ENCODE data around the gene SULT1B1. TPM values are rescaled to one million over a fixed set of nuclear protein-coding genes. Genes with fewer than 3 reads are reported as not detected.

Gene SULT1B1
- total and polyA plus RNA-seq, 5 donors from 2014 or later = 3.9 to 12.4 (median 5.1) TPM

- no peak overlapping the region for H3K4me3 Mint-ChIP-seq
- Histone ChIP-seq H3K9me3 (ENCODE audit: control insufficient read depth in 2 of 2, low read length in 2 of 2) (no peaks in the 10 kb centered on the region), H3K27me3 (ENCODE audit: control insufficient read depth, insufficient read depth, low read length) (no peaks in the 10 kb centered on the region), H3K27ac (ENCODE audit: insufficient read depth, low read length, poor library complexity, severe bottlenecking) (no peak overlapping the region), H3K36me3 (ENCODE audit: control insufficient read depth, insufficient read depth, low read length) (no peaks in the 10 kb centered on the region), H3K4me1 (ENCODE audit: control insufficient read depth, insufficient read depth, low read length, poor library complexity, severe bottlenecking) (no peaks in the 10 kb centered on the region), H3K4me3 (ENCODE audit: low read depth, low read length) (no peak overlapping the region)
- H3K4me1 Mint-ChIP-seq = peaks cover 0 to 3% (median 2%) of the 10 kb centered on the region in 4 donors
- DNase-seq (no peak), ATAC-seq (ENCODE audit: low read depth in 2 of 2) (no peak)
- no peak overlapping the region for H3K27ac Mint-ChIP-seq
- H3K36me3 Mint-ChIP-seq = no peaks in the 10 kb centered on the region
- H3K9me3 Mint-ChIP-seq = no peaks in the 10 kb centered on the region
- no peaks in the 10 kb centered on the region for H3K27me3 Mint-ChIP-seq
These were observed 43.8 kb downstream of the SULT1B1 start for GRCh38 chr4:69716654-69717053.

- H3K27me3 ChIP-seq (ENCODE audit: control insufficient read depth, insufficient read depth, low read length) = no peaks in the 10 kb centered on the region
- H3K27me3 Mint-ChIP-seq = no peaks in the 10 kb centered on the region
- no peaks in the 10 kb centered on the region for H3K36me3 ChIP-seq (ENCODE audit: control insufficient read depth, insufficient read depth, low read length)
- no peaks in the 10 kb centered on the region for H3K9me3 ChIP-seq (ENCODE audit: control insufficient read depth in 2 of 2, low read length in 2 of 2)
- ATAC-seq (ENCODE audit: low read depth in 2 of 2) = no peak
- H3K9me3 Mint-ChIP-seq = peaks cover 0 to 7% (median 4%) of the 10 kb centered on the region in 7 donors
- H3K27ac ChIP-seq (ENCODE audit: insufficient read depth, low read length, poor library complexity, severe bottlenecking) = no peak overlapping the region
- peaks cover 0 to 3% (median 2%) of the 10 kb centered on the region in 4 donors for H3K4me1 Mint-ChIP-seq
- H3K4me3 ChIP-seq (ENCODE audit: low read depth, low read length) = no peak overlapping the region
- no peak overlapping the region for H3K27ac Mint-ChIP-seq
- DNase-seq = no peak
- H3K36me3 Mint-ChIP-seq = peaks cover 6% of the 10 kb centered on the region
- no peak overlapping the region for H3K4me3 Mint-ChIP-seq
- H3K4me1 ChIP-seq (ENCODE audit: control insufficient read depth, insufficient read depth, low read length, poor library complexity, severe bottlenecking) = no peaks in the 10 kb centered on the region
These were observed 46.3 kb downstream of the SULT1B1 start for GRCh38 chr4:69714086-69714485.

GRCh38 chr4:69713593-69713992 lies 46.8 kb downstream of the SULT1B1 start:
- H3K27ac Mint-ChIP-seq = no peak overlapping the region
- H3K27me3 Mint-ChIP-seq = no peaks in the 10 kb centered on the region
- peaks cover 0 to 2% (median under 1%) of the 10 kb centered on the region in 4 donors for H3K4me1 Mint-ChIP-seq
- H3K4me1 ChIP-seq (ENCODE audit: control insufficient read depth, insufficient read depth, low read length, poor library complexity, severe bottlenecking) = no peaks in the 10 kb centered on the region
- H3K4me3 ChIP-seq (ENCODE audit: low read depth, low read length) = no peak overlapping the region
- H3K36me3 Mint-ChIP-seq = peaks cover 6% of the 10 kb centered on the region
- no peaks in the 10 kb centered on the region for H3K36me3 ChIP-seq (ENCODE audit: control insufficient read depth, insufficient read depth, low read length)
- H3K27ac ChIP-seq (ENCODE audit: insufficient read depth, low read length, poor library complexity, severe bottlenecking) = no peak overlapping the region
- ATAC-seq (ENCODE audit: low read depth in 2 of 2) = no peak
- H3K9me3 ChIP-seq (ENCODE audit: control insufficient read depth in 2 of 2, low read length in 2 of 2) = no peaks in the 10 kb centered on the region
- H3K9me3 Mint-ChIP-seq = peaks cover 0 to 7% (median 4%) of the 10 kb centered on the region in 7 donors
- no peaks in the 10 kb centered on the region for H3K27me3 ChIP-seq (ENCODE audit: control insufficient read depth, insufficient read depth, low read length)
- H3K4me3 Mint-ChIP-seq = no peak overlapping the region
- no peak for DNase-seq

GRCh38 chr4:69710580-69710979 lies 49.8 kb downstream of the SULT1B1 start:
- no peak overlapping the region for H3K4me3 ChIP-seq (ENCODE audit: low read depth, low read length)
- no peak overlapping the region for H3K27ac Mint-ChIP-seq
- no peaks in the 10 kb centered on the region for H3K27me3 Mint-ChIP-seq
- H3K9me3 Mint-ChIP-seq = peaks cover 0 to 7% (median 4%) of the 10 kb centered on the region in 7 donors
- no peaks in the 10 kb centered on the region for H3K9me3 ChIP-seq (ENCODE audit: control insufficient read depth in 2 of 2, low read length in 2 of 2)
- no peak overlapping the region for H3K4me3 Mint-ChIP-seq
- no peaks in the 10 kb centered on the region for H3K27me3 ChIP-seq (ENCODE audit: control insufficient read depth, insufficient read depth, low read length)
- no peaks in the 10 kb centered on the region for H3K36me3 ChIP-seq (ENCODE audit: control insufficient read depth, insufficient read depth, low read length)
- no peak for ATAC-seq (ENCODE audit: low read depth in 2 of 2)
- H3K4me1 Mint-ChIP-seq = peaks cover 0 to 4% (median under 1%) of the 10 kb centered on the region in 4 donors
- peaks cover 6% of the 10 kb centered on the region for H3K36me3 Mint-ChIP-seq
- DNase-seq = no peak
- H3K4me1 ChIP-seq (ENCODE audit: control insufficient read depth, insufficient read depth, low read length, poor library complexity, severe bottlenecking) = no peaks in the 10 kb centered on the region
- H3K27ac ChIP-seq (ENCODE audit: insufficient read depth, low read length, poor library complexity, severe bottlenecking) = no peak overlapping the region

- ATAC-seq (ENCODE audit: low read depth in 2 of 2) = no peak
- H3K27ac Mint-ChIP-seq = no peak overlapping the region
These were observed 52.2 kb downstream of the SULT1B1 start for GRCh38 chr4:69708211-69708610.

GRCh38 chr4:69707807-69708206 lies 52.6 kb downstream of the SULT1B1 start:
- no peaks in the 10 kb centered on the region for H3K36me3 ChIP-seq (ENCODE audit: control insufficient read depth, insufficient read depth, low read length)
- Mint-ChIP-seq H3K36me3 (peaks cover 6% of the 10 kb centered on the region), H3K27ac (no peak overlapping the region), H3K4me3 (no peak overlapping the region), H3K4me1 (peaks cover 0 to 4% (median under 1%) of the 10 kb centered on the region in 4 donors), H3K27me3 (no peaks in the 10 kb centered on the region), H3K9me3 (peaks cover 0 to 7% (median 4%) of the 10 kb centered on the region in 7 donors)
- DNase-seq = no peak
- no peaks in the 10 kb centered on the region for H3K27me3 ChIP-seq (ENCODE audit: control insufficient read depth, insufficient read depth, low read length)
- no peak overlapping the region for H3K4me3 ChIP-seq (ENCODE audit: low read depth, low read length)
- H3K4me1 ChIP-seq (ENCODE audit: control insufficient read depth, insufficient read depth, low read length, poor library complexity, severe bottlenecking) = no peaks in the 10 kb centered on the region
- H3K9me3 ChIP-seq (ENCODE audit: control insufficient read depth in 2 of 2, low read length in 2 of 2) = no peaks in the 10 kb centered on the region
- ATAC-seq (ENCODE audit: low read depth in 2 of 2) = no peak
- no peak overlapping the region for H3K27ac ChIP-seq (ENCODE audit: insufficient read depth, low read length, poor library complexity, severe bottlenecking)

More at GRCh38 chr4:69708211-69708610, 52.2 kb downstream of the SULT1B1 start:
- Histone ChIP-seq H3K9me3 (ENCODE audit: control insufficient read depth in 2 of 2, low read length in 2 of 2) (no peaks in the 10 kb centered on the region), H3K27ac (ENCODE audit: insufficient read depth, low read length, poor library complexity, severe bottlenecking) (no peak overlapping the region), H3K27me3 (ENCODE audit: control insufficient read depth, insufficient read depth, low read length) (no peaks in the 10 kb centered on the region), H3K4me1 (ENCODE audit: control insufficient read depth, insufficient read depth, low read length, poor library complexity, severe bottlenecking) (no peaks in the 10 kb centered on the region), H3K4me3 (ENCODE audit: low read depth, low read length) (no peak overlapping the region), H3K36me3 (ENCODE audit: control insufficient read depth, insufficient read depth, low read length) (no peaks in the 10 kb centered on the region)
- peaks cover 6% of the 10 kb centered on the region for H3K36me3 Mint-ChIP-seq
- H3K4me3 Mint-ChIP-seq = no peak overlapping the region
- no peak for DNase-seq
- H3K9me3 Mint-ChIP-seq = peaks cover 0 to 7% (median 4%) of the 10 kb centered on the region in 7 donors
- no peaks in the 10 kb centered on the region for H3K27me3 Mint-ChIP-seq
- H3K4me1 Mint-ChIP-seq = peaks cover 0 to 4% (median under 1%) of the 10 kb centered on the region in 4 donors

GRCh38 chr4:69702201-69702600 lies 58.2 kb downstream of the SULT1B1 start:
- Mint-ChIP-seq H3K27ac (no peak overlapping the region), H3K27me3 (no peaks in the 10 kb centered on the region), H3K36me3 (no peaks in the 10 kb centered on the region), H3K9me3 (peaks cover 0 to 16% (median 2%) of the 10 kb centered on the region in 7 donors), H3K4me3 (no peak overlapping the region), H3K4me1 (no peaks in the 10 kb centered on the region)
- H3K27ac ChIP-seq (ENCODE audit: insufficient read depth, low read length, poor library complexity, severe bottlenecking) = no peak overlapping the region
- no peaks in the 10 kb centered on the region for H3K27me3 ChIP-seq (ENCODE audit: control insufficient read depth, insufficient read depth, low read length)
- DNase-seq (no peak), ATAC-seq (ENCODE audit: low read depth in 2 of 2) (no peak)
- H3K36me3 ChIP-seq (ENCODE audit: control insufficient read depth, insufficient read depth, low read length) = no peaks in the 10 kb centered on the region
- no peak overlapping the region for H3K4me3 ChIP-seq (ENCODE audit: low read depth, low read length)
- no peaks in the 10 kb centered on the region for H3K4me1 ChIP-seq (ENCODE audit: control insufficient read depth, insufficient read depth, low read length, poor library complexity, severe bottlenecking)
- H3K9me3 ChIP-seq (ENCODE audit: control insufficient read depth in 2 of 2, low read length in 2 of 2) = peaks cover 0 to 8% of the 10 kb centered on the region in 2 experiments

- H3K27ac ChIP-seq (ENCODE audit: insufficient read depth, low read length, poor library complexity, severe bottlenecking) = no peak overlapping the region
- H3K36me3 ChIP-seq (ENCODE audit: control insufficient read depth, insufficient read depth, low read length) = no peaks in the 10 kb centered on the region
- no peak overlapping the region for H3K4me3 Mint-ChIP-seq
- H3K36me3 Mint-ChIP-seq = no peaks in the 10 kb centered on the region
- no peaks in the 10 kb centered on the region for H3K27me3 ChIP-seq (ENCODE audit: control insufficient read depth, insufficient read depth, low read length)
- no peaks in the 10 kb centered on the region for H3K4me1 ChIP-seq (ENCODE audit: control insufficient read depth, insufficient read depth, low read length, poor library complexity, severe bottlenecking)
- no peaks in the 10 kb centered on the region for H3K4me1 Mint-ChIP-seq
- H3K27me3 Mint-ChIP-seq = no peaks in the 10 kb centered on the region
- no peak for ATAC-seq (ENCODE audit: low read depth in 2 of 2)
- no peak overlapping the region for H3K27ac Mint-ChIP-seq
- DNase-seq = no peak
- no peak overlapping the region for H3K4me3 ChIP-seq (ENCODE audit: low read depth, low read length)
- peaks cover 0 to 16% (median 2%) of the 10 kb centered on the region in 7 donors for H3K9me3 Mint-ChIP-seq
- H3K9me3 ChIP-seq (ENCODE audit: control insufficient read depth in 2 of 2, low read length in 2 of 2) = peaks cover 0 to 8% of the 10 kb centered on the region in 2 experiments
These were observed 58.7 kb downstream of the SULT1B1 start for GRCh38 chr4:69701696-69702095.

Measured in CD4-positive, CD25-positive, alpha-beta regulatory T cell (primary cell).